ENCODE data around the gene CTCFL. TPM values are rescaled to one million over a fixed set of nuclear protein-coding genes. Genes with fewer than 3 reads are reported as not detected.

The CTCFL gene
- total RNA-seq, 2 donors from 2014 or later: 10.8 TPM; not detected in 1

- no peak for DNase-seq (ENCODE audit: low spot score)
- H3K27me3 ChIP-seq (replicated peaks; ENCODE audit: insufficient read depth): no peaks in the 10 kb centered on the region
- intact Hi-C loops (cut with DNase I): no loop called here
- 84% methylated on average over 7 of the region's 7 CpGs for WGBS
- H3K9me3 ChIP-seq: no peaks in the 10 kb centered on the region
- H3K4me1 ChIP-seq (replicated peaks): peaks cover 9% of the 10 kb centered on the region
- peak overlapping the region in 1 of 2 donors; percentile 13 for H3K27ac ChIP-seq
- H3K36me3 ChIP-seq: no peaks in the 10 kb centered on the region
- TF ChIP-seq, protein P1, sequence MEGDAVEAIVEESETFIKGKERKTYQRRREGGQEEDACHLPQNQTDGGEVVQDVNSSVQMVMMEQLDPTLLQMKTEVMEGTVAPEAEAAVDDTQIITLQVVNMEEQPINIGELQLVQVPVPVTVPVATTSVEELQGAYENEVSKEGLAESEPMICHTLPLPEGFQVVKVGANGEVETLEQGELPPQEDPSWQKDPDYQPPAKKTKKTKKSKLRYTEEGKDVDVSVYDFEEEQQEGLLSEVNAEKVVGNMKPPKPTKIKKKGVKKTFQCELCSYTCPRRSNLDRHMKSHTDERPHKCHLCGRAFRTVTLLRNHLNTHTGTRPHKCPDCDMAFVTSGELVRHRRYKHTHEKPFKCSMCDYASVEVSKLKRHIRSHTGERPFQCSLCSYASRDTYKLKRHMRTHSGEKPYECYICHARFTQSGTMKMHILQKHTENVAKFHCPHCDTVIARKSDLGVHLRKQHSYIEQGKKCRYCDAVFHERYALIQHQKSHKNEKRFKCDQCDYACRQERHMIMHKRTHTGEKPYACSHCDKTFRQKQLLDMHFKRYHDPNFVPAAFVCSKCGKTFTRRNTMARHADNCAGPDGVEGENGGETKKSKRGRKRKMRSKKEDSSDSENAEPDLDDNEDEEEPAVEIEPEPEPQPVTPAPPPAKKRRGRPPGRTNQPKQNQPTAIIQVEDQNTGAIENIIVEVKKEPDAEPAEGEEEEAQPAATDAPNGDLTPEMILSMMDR (IDR thresholded peaks at IDR 0.05): no peak
- no peak overlapping the region for H3K4me3 ChIP-seq
Observed at GRCh38 chr20:57451431-57451794, 73.5 kb downstream of the CTCFL start.

GRCh38 chr20:57450931-57451330 lies 74.0 kb downstream of the CTCFL start:
- Histone ChIP-seq H3K36me3 (no peaks in the 10 kb centered on the region), H3K27ac (no peak overlapping the region), H3K4me3 (no peak overlapping the region), H3K4me1 (replicated peaks) (peaks cover 9% of the 10 kb centered on the region), H3K9me3 (no peaks in the 10 kb centered on the region), H3K27me3 (replicated peaks; ENCODE audit: insufficient read depth) (no peaks in the 10 kb centered on the region)
- DNase-seq (ENCODE audit: low spot score): no peak
- TF ChIP-seq POLR2AphosphoS5 (IDR thresholded peaks at IDR 0.05) (no peak), POLR2A (IDR thresholded peaks at IDR 0.05) (no peak)
- TF ChIP-seq, protein P1 (IDR thresholded peaks at IDR 0.05): no peak
- intact Hi-C loops (cut with DNase I): no loop called here
- 60% methylated on average over 13 of the region's 13 CpGs for WGBS

GRCh38 chr20:57450419-57450818 lies 74.5 kb downstream of the CTCFL start:
- TF ChIP-seq, protein P1 (IDR thresholded peaks at IDR 0.05): no peak
- no peak for TF ChIP-seq POLR2A (IDR thresholded peaks at IDR 0.05)
- no peak for TF ChIP-seq POLR2AphosphoS5 (IDR thresholded peaks at IDR 0.05)
- Histone ChIP-seq H3K4me1 (replicated peaks) (peaks cover 9% of the 10 kb centered on the region), H3K36me3 (no peaks in the 10 kb centered on the region), H3K27me3 (replicated peaks; ENCODE audit: insufficient read depth) (no peaks in the 10 kb centered on the region), H3K27ac (no peak overlapping the region), H3K4me3 (no peak overlapping the region), H3K9me3 (no peaks in the 10 kb centered on the region)
- DNase-seq (ENCODE audit: low spot score): no peak
- whole genome bisulfite sequencing: 36% methylated on average over 11 of the region's 12 CpGs
- intact Hi-C loops (cut with DNase I): no loop called here

GRCh38 chr20:57449398-57450354 lies 75.3 kb downstream of the CTCFL start:
- Histone ChIP-seq H3K4me1 (replicated peaks) (peaks cover 9% of the 10 kb centered on the region), H3K27ac (no peak overlapping the region), H3K4me3 (no peak overlapping the region), H3K36me3 (no peaks in the 10 kb centered on the region), H3K27me3 (replicated peaks; ENCODE audit: insufficient read depth) (no peaks in the 10 kb centered on the region), H3K9me3 (no peaks in the 10 kb centered on the region)
- TF ChIP-seq, protein P1 (IDR thresholded peaks at IDR 0.05): no peak
- no peak for TF ChIP-seq POLR2A (IDR thresholded peaks at IDR 0.05)
- TF ChIP-seq POLR2AphosphoS5 (IDR thresholded peaks at IDR 0.05): no peak
- 69% methylated on average over 14 of the region's 14 CpGs for WGBS
- no peak for DNase-seq (ENCODE audit: low spot score)
- intact Hi-C loops (cut with DNase I): no loop called here
